Epithelial cell of esophagus (primary cell): ENCODE data around the gene PHF21A.

ENCODE experiments used
- DNase-seq: peaks from one replicate; pipeline ENCODE4 v3.0.0; 2010; ENCODE audit warnings: low read depth
- H3K4me3 ChIP-seq: 2 replicates; pipeline ENCODE4 v1.5.1; 2011; ENCODE audit warnings: mild to moderate bottlenecking, low read length, control low read depth
- TF ChIP-seq, protein P1 (sequence below): IDR thresholded peaks from 2 replicates; pipeline ENCODE4 v1.5.1; 2011; ENCODE audit warnings: low read depth, mild to moderate bottlenecking, low read length, control low read depth, inconsistent platforms; ENCODE audit not compliant: insufficient read depth; ENCODE audit errors: missing control alignments

Gene PHF21A

DNA sequence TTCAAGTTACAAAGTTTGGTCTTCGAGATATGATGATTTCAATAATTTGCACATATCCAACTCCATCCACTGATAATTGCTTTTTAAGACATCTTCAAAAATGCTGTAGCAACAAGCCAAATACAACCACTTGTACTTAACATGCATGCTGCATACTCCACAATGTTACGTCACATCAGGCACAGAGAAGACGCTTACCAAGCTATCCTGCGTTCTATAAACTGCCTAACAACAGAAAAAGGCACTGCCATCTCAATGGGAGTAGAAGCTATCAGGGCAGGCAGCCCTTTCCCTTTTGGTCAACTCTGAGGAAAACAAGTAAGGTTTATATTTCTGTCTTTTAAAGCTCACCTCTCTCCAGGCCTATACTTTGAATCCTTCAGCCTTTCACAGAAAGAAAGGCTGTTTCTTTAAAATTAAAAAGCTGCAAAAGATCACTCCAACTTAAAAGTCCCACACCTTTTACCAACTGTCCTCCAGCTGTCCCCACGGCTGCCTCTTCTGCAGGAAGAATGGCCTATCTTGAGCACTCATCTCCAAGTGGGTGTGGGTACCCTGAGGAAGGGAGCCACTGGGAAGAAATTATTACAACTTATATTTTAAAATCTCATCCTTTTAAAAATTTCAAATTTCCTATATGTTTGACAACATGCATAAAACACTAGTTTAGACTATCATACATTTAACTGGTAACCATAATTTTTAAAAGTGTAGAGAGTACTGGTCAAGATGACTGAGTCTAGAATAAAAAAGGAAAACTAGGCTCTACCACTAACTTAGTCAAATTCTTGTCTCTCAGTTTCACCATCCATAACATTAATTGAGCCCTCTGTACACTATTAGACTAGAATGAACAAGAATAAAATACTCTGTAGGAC is 14.5 kb downstream of the PHF21A start:
- no peak overlapping the region for H3K4me3 ChIP-seq
- TF ChIP-seq, protein P1, sequence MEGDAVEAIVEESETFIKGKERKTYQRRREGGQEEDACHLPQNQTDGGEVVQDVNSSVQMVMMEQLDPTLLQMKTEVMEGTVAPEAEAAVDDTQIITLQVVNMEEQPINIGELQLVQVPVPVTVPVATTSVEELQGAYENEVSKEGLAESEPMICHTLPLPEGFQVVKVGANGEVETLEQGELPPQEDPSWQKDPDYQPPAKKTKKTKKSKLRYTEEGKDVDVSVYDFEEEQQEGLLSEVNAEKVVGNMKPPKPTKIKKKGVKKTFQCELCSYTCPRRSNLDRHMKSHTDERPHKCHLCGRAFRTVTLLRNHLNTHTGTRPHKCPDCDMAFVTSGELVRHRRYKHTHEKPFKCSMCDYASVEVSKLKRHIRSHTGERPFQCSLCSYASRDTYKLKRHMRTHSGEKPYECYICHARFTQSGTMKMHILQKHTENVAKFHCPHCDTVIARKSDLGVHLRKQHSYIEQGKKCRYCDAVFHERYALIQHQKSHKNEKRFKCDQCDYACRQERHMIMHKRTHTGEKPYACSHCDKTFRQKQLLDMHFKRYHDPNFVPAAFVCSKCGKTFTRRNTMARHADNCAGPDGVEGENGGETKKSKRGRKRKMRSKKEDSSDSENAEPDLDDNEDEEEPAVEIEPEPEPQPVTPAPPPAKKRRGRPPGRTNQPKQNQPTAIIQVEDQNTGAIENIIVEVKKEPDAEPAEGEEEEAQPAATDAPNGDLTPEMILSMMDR, result no peak

DNA sequence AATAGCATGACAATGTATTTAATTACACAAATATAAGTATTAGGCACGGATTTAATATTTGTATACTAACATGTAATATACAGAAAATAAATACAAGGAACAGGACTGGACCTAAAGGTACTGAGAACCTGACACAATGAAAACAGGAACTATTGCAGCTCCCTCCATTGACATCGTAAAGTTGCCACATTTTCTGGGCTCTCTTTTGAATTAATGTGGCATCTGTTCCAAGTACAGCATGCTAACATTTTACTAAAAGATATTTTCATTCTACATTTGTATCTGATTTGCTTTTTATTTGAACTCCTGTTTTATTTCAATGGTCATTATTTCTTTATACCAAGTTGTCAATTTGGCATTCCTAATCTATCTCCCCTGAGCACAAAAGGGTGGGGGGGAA is 15.3 kb downstream of the PHF21A start:
- DNase-seq, result no peak
- TF ChIP-seq, protein P1, result no peak
- H3K4me3 ChIP-seq, result no peak overlapping the region

More for the DNA sequence above, 14.5 kb downstream of the PHF21A start:
- DNase-seq, result no peak

DNA sequence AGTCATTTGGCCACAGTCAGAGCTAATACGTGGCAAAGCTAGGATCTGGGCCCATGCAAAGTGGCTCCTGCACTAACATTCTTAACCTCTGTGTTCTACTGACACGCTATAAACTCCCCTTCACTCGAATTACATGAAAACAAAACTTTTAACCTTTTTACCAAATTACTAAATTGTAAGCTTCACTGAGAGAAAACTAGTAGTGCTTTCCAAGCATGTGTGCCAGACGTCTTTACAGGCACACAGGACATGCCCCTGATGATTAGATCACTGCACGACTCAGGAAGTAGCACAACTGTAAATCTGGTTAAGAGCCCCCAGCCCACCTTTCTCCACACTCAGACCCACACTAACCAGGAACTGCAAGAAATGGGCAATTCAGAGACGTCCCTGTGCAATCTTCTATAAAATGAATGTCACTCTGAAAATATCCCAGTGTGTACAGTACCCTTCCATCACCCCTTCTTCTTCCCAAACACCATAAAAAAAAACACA is 16.1 kb downstream of the PHF21A start:
- H3K4me3 ChIP-seq, result no peak overlapping the region
- no peak for DNase-seq
- TF ChIP-seq, protein P1, result no peak

DNA sequence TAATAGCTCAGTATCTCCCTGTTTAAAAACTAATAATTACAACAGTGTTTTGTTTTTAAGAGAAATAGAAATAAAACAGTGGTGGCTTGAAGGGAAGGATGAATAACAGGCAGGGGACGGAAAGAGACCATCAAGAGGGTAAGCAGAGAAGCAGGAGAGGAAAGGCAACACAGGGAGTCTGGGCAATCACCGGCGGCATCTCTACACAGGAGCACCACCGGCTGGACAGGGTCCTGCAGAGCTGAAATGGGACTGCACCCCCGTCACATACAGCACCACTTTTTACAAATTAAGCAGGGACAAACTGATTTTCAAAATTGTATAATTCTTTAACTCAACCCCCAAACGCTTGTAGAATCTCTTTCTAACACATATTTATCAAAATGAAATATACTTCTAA is 18.4 kb downstream of the PHF21A start:
- no peak overlapping the region for H3K4me3 ChIP-seq
- no peak for DNase-seq
- TF ChIP-seq, protein P1, result no peak

DNA sequence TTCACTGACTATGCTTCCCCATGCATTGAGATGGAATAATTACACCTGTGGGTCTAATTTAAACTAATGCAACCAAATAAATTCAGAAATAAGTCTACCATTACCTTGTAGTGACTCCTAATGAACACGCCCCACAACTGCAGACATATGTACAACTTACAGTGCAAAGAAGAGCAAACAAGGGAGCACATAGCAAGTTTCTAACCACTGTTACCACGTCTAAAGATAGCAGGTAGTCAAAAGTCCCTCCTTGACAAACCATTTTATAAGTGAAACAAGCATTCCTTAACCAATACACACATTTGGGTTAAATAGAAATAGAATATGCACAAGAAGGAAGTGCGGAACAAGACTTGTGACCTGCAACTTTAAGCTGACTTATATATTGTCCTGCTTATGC is 20.6 kb downstream of the PHF21A start:
- no peak overlapping the region for H3K4me3 ChIP-seq
- DNase-seq, result no peak

DNA sequence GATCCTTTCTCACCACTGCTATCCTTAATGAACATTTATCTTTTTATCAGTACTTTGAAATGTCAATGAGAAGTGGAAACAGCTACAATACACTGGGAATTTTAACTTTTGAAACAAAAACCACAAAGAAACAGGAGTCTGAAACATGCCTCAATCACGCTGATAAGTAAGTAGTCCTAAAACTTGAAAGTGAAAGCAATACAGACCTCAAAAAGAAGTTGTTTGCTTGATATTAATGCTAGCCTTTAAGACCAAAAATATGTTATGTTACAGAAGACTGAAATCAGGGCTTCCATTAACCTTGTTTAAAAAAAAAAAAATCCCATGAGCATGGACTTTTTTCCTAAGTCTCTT is 21.3 kb downstream of the PHF21A start:
- no peak for DNase-seq
- TF ChIP-seq, protein P1, result no peak
- H3K4me3 ChIP-seq, result no peak overlapping the region

More for the DNA sequence above, 20.6 kb downstream of the PHF21A start:
- TF ChIP-seq, protein P1, result no peak
